K562 (cell line): ENCODE measurements around the gene PGP.

Experiments
- CTCF ChIP-seq, 3 experiments: IDR thresholded peaks in 2 of 3; conservative IDR thresholded peaks in 1 of 3; 2 replicates each; pipeline ENCODE4 v1.5.1; 2011 to 2012; ENCODE audit warnings: low read length in 3 of 3, mild to moderate bottlenecking in 3 of 3, control low read depth in 2 of 3, improper control_type of control experiment in 1 of 3, inconsistent platforms in 1 of 3, low read depth in 1 of 3, mixed read lengths in 1 of 3, moderate library complexity in 1 of 3; ENCODE audit not compliant: insufficient read depth in 2 of 3
- DDX20 ChIP-seq: fragments of 450-650 bp; IDR thresholded peaks from 2 replicates; pipeline ENCODE4 v1.6.1; 2016; ENCODE audit warnings: missing genetic modification characterization, low read depth, mild to moderate bottlenecking, missing compliant biosample characterization, moderate library complexity
- ELK1 ChIP-seq: sonication (generic); formaldehyde crosslinking; IDR thresholded peaks from 2 replicates; pipeline ENCODE4 v1.8.1; 2022; ENCODE audit warnings: missing genetic modification reagents
- FOXA3 ChIP-seq, 2 experiments: fragments of 450-650 bp in 1 of 2; sonication (generic) in 1 of 2; formaldehyde crosslinking; IDR thresholded peaks in 1 of 2; conservative IDR thresholded peaks in 1 of 2; 2 replicates each; pipeline versions ENCODE4 v1.4.0 to v1.8.0; 2020 to 2022; ENCODE audit warnings: mild to moderate bottlenecking in 2 of 2, missing genetic modification reagents in 1 of 2
- POLR2A ChIP-seq: fragments of 450-650 bp; conservative IDR thresholded peaks from 2 replicates; pipeline ENCODE4 v1.6.1; 2016
- RBM14 ChIP-seq: fragments of 200-400 bp; formaldehyde crosslinking; IDR thresholded peaks from 2 replicates; pipeline ENCODE4 v1.6.1; 2018; ENCODE audit warnings: low read depth, mild to moderate bottlenecking, low read length, moderate library complexity, borderline replicate concordance; ENCODE audit not compliant: insufficient read depth
- ZNF324 ChIP-seq: fragments of 250-450 bp; sonication (Bioruptor Pico); IDR thresholded peaks from 2 replicates; pipeline ENCODE4 v1.4.0; 2020; ENCODE audit warnings: mild to moderate bottlenecking
- ZNF592 ChIP-seq: fragments of 450-650 bp; IDR thresholded peaks from 2 replicates; pipeline ENCODE4 v1.6.1; 2017; ENCODE audit warnings: antibody characterized with exemption, mild to moderate bottlenecking
- TF ChIP-seq, protein P1 (sequence below): sonication (generic); formaldehyde crosslinking; IDR thresholded peaks from 2 replicates; pipeline ENCODE4 v1.8.1; 2023; ENCODE audit warnings: mild to moderate bottlenecking, missing genetic modification reagents
- TF ChIP-seq, protein P2 (sequence below), 2 experiments: IDR thresholded peaks; 2 replicates each; pipeline ENCODE4 v1.6.1; 2011; ENCODE audit warnings: borderline replicate concordance in 1 of 2, control low read depth in 1 of 2, low read depth in 1 of 2, low read length in 1 of 2, mild to moderate bottlenecking in 1 of 2, mixed read lengths in 1 of 2, moderate library complexity in 1 of 2; ENCODE audit not compliant: insufficient read depth in 1 of 2, insufficient read length in 1 of 2, poor library complexity in 1 of 2, severe bottlenecking in 1 of 2; ENCODE audit errors: extremely low read depth in 1 of 2

- no peak for TF ChIP-seq POLR2A
- no peak for TF ChIP-seq ZNF592
- TF ChIP-seq DDX20: no peak
- TF ChIP-seq, protein P1, sequence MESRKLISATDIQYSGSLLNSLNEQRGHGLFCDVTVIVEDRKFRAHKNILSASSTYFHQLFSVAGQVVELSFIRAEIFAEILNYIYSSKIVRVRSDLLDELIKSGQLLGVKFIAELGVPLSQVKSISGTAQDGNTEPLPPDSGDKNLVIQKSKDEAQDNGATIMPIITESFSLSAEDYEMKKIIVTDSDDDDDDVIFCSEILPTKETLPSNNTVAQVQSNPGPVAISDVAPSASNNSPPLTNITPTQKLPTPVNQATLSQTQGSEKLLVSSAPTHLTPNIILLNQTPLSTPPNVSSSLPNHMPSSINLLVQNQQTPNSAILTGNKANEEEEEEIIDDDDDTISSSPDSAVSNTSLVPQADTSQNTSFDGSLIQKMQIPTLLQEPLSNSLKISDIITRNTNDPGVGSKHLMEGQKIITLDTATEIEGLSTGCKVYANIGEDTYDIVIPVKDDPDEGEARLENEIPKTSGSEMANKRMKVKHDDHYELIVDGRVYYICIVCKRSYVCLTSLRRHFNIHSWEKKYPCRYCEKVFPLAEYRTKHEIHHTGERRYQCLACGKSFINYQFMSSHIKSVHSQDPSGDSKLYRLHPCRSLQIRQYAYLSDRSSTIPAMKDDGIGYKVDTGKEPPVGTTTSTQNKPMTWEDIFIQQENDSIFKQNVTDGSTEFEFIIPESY: no peak
- TF ChIP-seq CTCF (IDR thresholded peaks at IDR 0.05 in 2 of 3, conservative IDR thresholded peaks at IDR 0.05 in 1 of 3; ENCODE audit: insufficient read depth in 2 of 3, low read depth in 1 of 3, low read length in 3 of 3): no peak
- no peak for TF ChIP-seq ELK1 (CRISPR knock-in tag)
- no peak for TF ChIP-seq RBM14
- TF ChIP-seq ZNF324 (CRISPR knock-in tag): no peak
- no peak for TF ChIP-seq FOXA3 (CRISPR knock-in tag; conservative IDR thresholded peaks at IDR 0.05 in 1 of 2, IDR thresholded peaks at IDR 0.05 in 1 of 2)
- TF ChIP-seq, protein P2, sequence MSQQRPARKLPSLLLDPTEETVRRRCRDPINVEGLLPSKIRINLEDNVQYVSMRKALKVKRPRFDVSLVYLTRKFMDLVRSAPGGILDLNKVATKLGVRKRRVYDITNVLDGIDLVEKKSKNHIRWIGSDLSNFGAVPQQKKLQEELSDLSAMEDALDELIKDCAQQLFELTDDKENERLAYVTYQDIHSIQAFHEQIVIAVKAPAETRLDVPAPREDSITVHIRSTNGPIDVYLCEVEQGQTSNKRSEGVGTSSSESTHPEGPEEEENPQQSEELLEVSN (IDR thresholded peaks at IDR 0.05; ENCODE audit: borderline replicate concordance in 1 of 2, extremely low read depth in 1 of 2, insufficient read depth in 1 of 2, insufficient read length in 1 of 2, low read depth in 1 of 2, low read length in 1 of 2, poor library complexity in 1 of 2, severe bottlenecking in 1 of 2): no peak
Observed at GRCh38 chr16:2246301-2246885, 31.8 kb upstream of the PGP start.
